IgD-negative memory B cell (primary cell): Measurements from ENCODE around the gene SLC2A13. TPM values are rescaled to one million over a fixed set of nuclear protein-coding genes. Genes with fewer than 3 reads are reported as not detected.

Source experiments
- H3K27ac Mint-ChIP-seq, 3 donors: one replicate each; pipeline ENCODE4 v1.8.0; 2020 to 2022; ENCODE audit warnings: mild to moderate bottlenecking in 3 of 3, mixed read lengths in 3 of 3, moderate library complexity in 1 of 3
- H3K27me3 Mint-ChIP-seq: one replicate; pipeline ENCODE4 v1.8.0; 2021; ENCODE audit warnings: mixed read lengths
- H3K36me3 Mint-ChIP-seq: one replicate; pipeline ENCODE4 v1.8.0; 2020; ENCODE audit warnings: mild to moderate bottlenecking, mixed read lengths
- H3K4me1 Mint-ChIP-seq, 3 donors: one replicate each; pipeline ENCODE4 v1.8.0; 2020 to 2022; ENCODE audit warnings: mixed read lengths in 3 of 3, mild to moderate bottlenecking in 1 of 3
- H3K4me3 Mint-ChIP-seq, 4 donors: one replicate each; pipeline ENCODE4 v1.8.0; 2020 to 2022; ENCODE audit warnings: mild to moderate bottlenecking in 4 of 4, mixed read lengths in 4 of 4, moderate library complexity in 3 of 4
- H3K9me3 Mint-ChIP-seq, 3 donors: one replicate each; pipeline ENCODE4 v1.8.0; 2020 to 2021; ENCODE audit warnings: mixed read lengths in 3 of 3, mild to moderate bottlenecking in 1 of 3
- polyA plus RNA-seq: library from polyadenylated mRNA; unstranded; fragments of 300-500 nt; fragmentation: Illumina TruSeq; gene quantifications from one replicate; pipeline ENCODE4 v1.2.3, GENCODE V29; 2021

SLC2A13 gene
- polyA plus RNA-seq, 1 donor from 2014 or later: 0.99 TPM

- H3K27me3 Mint-ChIP-seq: no peaks in the 10 kb centered on the region
- H3K36me3 Mint-ChIP-seq: peaks cover 2% of the 10 kb centered on the region
- H3K4me3 Mint-ChIP-seq: no peak overlapping the region
- peaks cover 0 to 9% (median 1%) of the 10 kb centered on the region in 3 donors for H3K9me3 Mint-ChIP-seq
- no peak overlapping the region for H3K27ac Mint-ChIP-seq
- H3K4me1 Mint-ChIP-seq: no peaks in the 10 kb centered on the region
Observed at GRCh38 chr12:39971348-39971747, 134.5 kb downstream of the SLC2A13 start.

- Mint-ChIP-seq H3K36me3 (no peaks in the 10 kb centered on the region), H3K4me3 (no peak overlapping the region), H3K27ac (no peak overlapping the region), H3K27me3 (no peaks in the 10 kb centered on the region), H3K4me1 (no peaks in the 10 kb centered on the region), H3K9me3 (peaks cover 0 to 8% (median 1%) of the 10 kb centered on the region in 3 donors)
Observed at GRCh38 chr12:39966721-39967120, 139.2 kb downstream of the SLC2A13 start.

GRCh38 chr12:39966256-39966655 lies 139.6 kb downstream of the SLC2A13 start:
- Mint-ChIP-seq H3K4me3 (no peak overlapping the region), H3K27ac (no peak overlapping the region), H3K36me3 (no peaks in the 10 kb centered on the region), H3K27me3 (no peaks in the 10 kb centered on the region), H3K4me1 (no peaks in the 10 kb centered on the region), H3K9me3 (peaks cover 0 to 8% (median 1%) of the 10 kb centered on the region in 3 donors)

- Mint-ChIP-seq H3K4me3 (no peak overlapping the region), H3K9me3 (peaks cover 0 to 2% (median 0%) of the 10 kb centered on the region in 3 donors), H3K36me3 (no peaks in the 10 kb centered on the region), H3K27ac (no peak overlapping the region), H3K4me1 (no peaks in the 10 kb centered on the region), H3K27me3 (no peaks in the 10 kb centered on the region)
Observed at GRCh38 chr12:39959467-39959866, 146.4 kb downstream of the SLC2A13 start.

GRCh38 chr12:39959031-39959430 lies 146.8 kb downstream of the SLC2A13 start:
- no peaks in the 10 kb centered on the region for H3K4me1 Mint-ChIP-seq
- H3K27ac Mint-ChIP-seq: no peak overlapping the region
- H3K4me3 Mint-ChIP-seq: no peak overlapping the region
- no peaks in the 10 kb centered on the region for H3K36me3 Mint-ChIP-seq
- H3K27me3 Mint-ChIP-seq: no peaks in the 10 kb centered on the region
- H3K9me3 Mint-ChIP-seq: peaks cover 0 to 2% (median 0%) of the 10 kb centered on the region in 3 donors

- no peak overlapping the region for H3K27ac Mint-ChIP-seq
- H3K9me3 Mint-ChIP-seq: peaks cover 0 to 2% (median 0%) of the 10 kb centered on the region in 3 donors
- no peaks in the 10 kb centered on the region for H3K4me1 Mint-ChIP-seq
- H3K4me3 Mint-ChIP-seq: no peak overlapping the region
- H3K27me3 Mint-ChIP-seq: no peaks in the 10 kb centered on the region
- no peaks in the 10 kb centered on the region for H3K36me3 Mint-ChIP-seq
Observed at GRCh38 chr12:39958377-39958776, 147.5 kb downstream of the SLC2A13 start.

GRCh38 chr12:39956725-39957124 lies 149.2 kb downstream of the SLC2A13 start:
- no peaks in the 10 kb centered on the region for H3K4me1 Mint-ChIP-seq
- no peak overlapping the region for H3K27ac Mint-ChIP-seq
- H3K4me3 Mint-ChIP-seq: no peak overlapping the region
- no peaks in the 10 kb centered on the region for H3K36me3 Mint-ChIP-seq
- peaks cover 0 to under 1% (median 0%) of the 10 kb centered on the region in 3 donors for H3K9me3 Mint-ChIP-seq
- no peaks in the 10 kb centered on the region for H3K27me3 Mint-ChIP-seq

GRCh38 chr12:39946361-39947280 lies 159.3 kb downstream of the SLC2A13 start:
- Mint-ChIP-seq H3K4me3 (no peak overlapping the region), H3K27me3 (no peaks in the 10 kb centered on the region), H3K4me1 (no peaks in the 10 kb centered on the region), H3K9me3 (peaks cover 0 to 9% (median 1%) of the 10 kb centered on the region in 3 donors), H3K36me3 (peaks cover 11% of the 10 kb centered on the region), H3K27ac (no peak overlapping the region)

GRCh38 chr12:39937119-39937518 lies 168.8 kb downstream of the SLC2A13 start:
- Mint-ChIP-seq H3K27me3 (no peaks in the 10 kb centered on the region), H3K27ac (no peak overlapping the region), H3K9me3 (peaks cover 0 to 15% (median 6%) of the 10 kb centered on the region in 3 donors), H3K36me3 (peaks cover 7% of the 10 kb centered on the region), H3K4me3 (no peak overlapping the region), H3K4me1 (no peaks in the 10 kb centered on the region)

- H3K9me3 Mint-ChIP-seq: peaks cover 0 to 2% (median 0%) of the 10 kb centered on the region in 3 donors
- H3K4me1 Mint-ChIP-seq: no peaks in the 10 kb centered on the region
- H3K4me3 Mint-ChIP-seq: no peak overlapping the region
- no peaks in the 10 kb centered on the region for H3K27me3 Mint-ChIP-seq
- H3K27ac Mint-ChIP-seq: no peak overlapping the region
- peaks cover 7% of the 10 kb centered on the region for H3K36me3 Mint-ChIP-seq
Observed at GRCh38 chr12:39935839-39936238, 170.0 kb downstream of the SLC2A13 start.

GRCh38 chr12:39935275-39935674 lies 170.6 kb downstream of the SLC2A13 start:
- no peak overlapping the region for H3K27ac Mint-ChIP-seq

GRCh38 chr12:39931857-39932256 lies 174.0 kb downstream of the SLC2A13 start:
- Mint-ChIP-seq H3K9me3 (no peaks in the 10 kb centered on the region), H3K27me3 (no peaks in the 10 kb centered on the region), H3K36me3 (peaks cover 7% of the 10 kb centered on the region), H3K27ac (no peak overlapping the region), H3K4me1 (peaks cover 0 to 3% (median 0%) of the 10 kb centered on the region in 3 donors), H3K4me3 (no peak overlapping the region)

More at GRCh38 chr12:39935275-39935674, 170.6 kb downstream of the SLC2A13 start:
- Mint-ChIP-seq H3K27me3 (no peaks in the 10 kb centered on the region), H3K36me3 (peaks cover 7% of the 10 kb centered on the region), H3K4me1 (no peaks in the 10 kb centered on the region), H3K9me3 (no peaks in the 10 kb centered on the region), H3K4me3 (no peak overlapping the region)

GRCh38 chr12:39931231-39931630 lies 174.7 kb downstream of the SLC2A13 start:
- Mint-ChIP-seq H3K4me3 (no peak overlapping the region), H3K9me3 (no peaks in the 10 kb centered on the region), H3K36me3 (peaks cover 3% of the 10 kb centered on the region), H3K4me1 (peaks cover 0 to 3% (median 0%) of the 10 kb centered on the region in 3 donors), H3K27ac (no peak overlapping the region), H3K27me3 (no peaks in the 10 kb centered on the region)

- Mint-ChIP-seq H3K27ac (no peak overlapping the region), H3K9me3 (no peaks in the 10 kb centered on the region), H3K36me3 (peaks cover 3% of the 10 kb centered on the region), H3K27me3 (no peaks in the 10 kb centered on the region), H3K4me3 (no peak overlapping the region), H3K4me1 (peaks cover 0 to 3% (median 0%) of the 10 kb centered on the region in 3 donors)
Observed at GRCh38 chr12:39930101-39930500, 175.8 kb downstream of the SLC2A13 start.

- no peaks in the 10 kb centered on the region for H3K27me3 Mint-ChIP-seq
- no peak overlapping the region for H3K4me3 Mint-ChIP-seq
- H3K36me3 Mint-ChIP-seq: no peaks in the 10 kb centered on the region
- H3K9me3 Mint-ChIP-seq: no peaks in the 10 kb centered on the region
- no peak overlapping the region for H3K27ac Mint-ChIP-seq
- peaks cover 0 to 3% (median 0%) of the 10 kb centered on the region in 3 donors for H3K4me1 Mint-ChIP-seq
Observed at GRCh38 chr12:39928181-39928899, 177.5 kb downstream of the SLC2A13 start.
